HepG2 (cell line): ENCODE data around the gene JKAMP. TPM values are rescaled to one million over a fixed set of nuclear protein-coding genes. Genes with fewer than 3 reads are reported as not detected.

Source experiments
- ATAC-seq: fragments of 200-7000 bp; cut with Tn5 transposase; 3 replicates; pipeline ENCODE4 v1.9.1; 2020; ENCODE audit warnings: mild to moderate bottlenecking, moderate library complexity
- BruUV-seq: library from RNA; stranded (reverse); fragments of 400-500 nt; replicated peaks from 2 replicates; lab custom pipeline; 2021; lab: Mats Ljungman, UMichigan
- CTCF ChIA-PET: fragments of 300-600 bp; formaldehyde crosslinking; extraction: SDS; loops from one replicate; lab custom pipeline; 2021; ENCODE audit warnings: low total read pairs, inconsistent platforms, low intra/inter-chr PET ratio; lab: Yijun Ruan, JAX
- POLR2A ChIA-PET: fragments of 350-600 bp; sonication (Branson Sonifier 250); formaldehyde crosslinking; loops from one replicate; lab custom pipeline; 2020; ENCODE audit warnings: antibody characterized with exemption, inconsistent platforms; lab: Yijun Ruan, JAX
- DNase-seq: peaks from one replicate; pipeline ENCODE4 v3.0.0-alpha.2; 2015; ENCODE audit warnings: low spot score
- FAIRE-seq: peaks from 3 replicates; lab custom pipeline; 2011; peaks lifted over from hg19 to GRCh38; lab: Jason Lieb, UNC
- H2AFZ ChIP-seq: one replicate; pipeline ENCODE4 v1.6.1; 2011; ENCODE audit warnings: low read length, inconsistent platforms
- H3K27ac ChIP-seq: fragments of 300-600 bp; 3 replicates; pipeline ENCODE4 v1.8.0; 2011; ENCODE audit warnings: mixed run types, mild to moderate bottlenecking, mixed read lengths, low read length, inconsistent platforms; ENCODE audit not compliant: insufficient read depth; ENCODE audit errors: extremely low read length
- H3K27me3 ChIP-seq, 2 experiments: fragments of 200-600 bp in 1 of 2; 2 replicates in 1 of 2; 3 replicates in 1 of 2; pipeline versions ENCODE4 v1.6.0 to v1.8.0; 2011; ENCODE audit warnings: low read length in 2 of 2, mild to moderate bottlenecking in 2 of 2, moderate library complexity in 2 of 2, inconsistent platforms in 1 of 2; ENCODE audit not compliant: insufficient read depth in 2 of 2, control insufficient read depth in 1 of 2
- H3K36me3 ChIP-seq, 2 experiments: fragments of 200-600 bp in 1 of 2; replicated peaks in 1 of 2; 2 replicates in 1 of 2; 3 replicates in 1 of 2; pipeline versions ENCODE4 v1.5.1 to v1.8.0; 2011; ENCODE audit warnings: low read length in 2 of 2, inconsistent platforms in 1 of 2; ENCODE audit not compliant: insufficient read depth in 2 of 2, control insufficient read depth in 1 of 2
- H3K4me1 ChIP-seq: 2 replicates; pipeline ENCODE4 v1.5.1; 2012; ENCODE audit warnings: low read length, inconsistent platforms; ENCODE audit not compliant: insufficient read depth
- H3K4me2 ChIP-seq: 2 replicates; pipeline ENCODE4 v1.6.0; 2011; ENCODE audit warnings: low read depth, low read length, inconsistent platforms
- H3K4me3 ChIP-seq, 3 experiments: fragments of 200-600 bp in 1 of 3; sonication (generic), shearing (Covaris generic) in 1 of 3; replicated peaks in 1 of 3; 2 replicates each; pipeline ENCODE4 v1.5.1; 2011 to 2016; ENCODE audit warnings: low read length in 3 of 3, inconsistent platforms in 2 of 3, low read depth in 2 of 3, mild to moderate bottlenecking in 2 of 3, control low read depth in 1 of 3, mixed read lengths in 1 of 3; ENCODE audit not compliant: insufficient read depth in 1 of 3
- H3K79me2 ChIP-seq: one replicate; pipeline ENCODE4 v1.6.1; 2011; ENCODE audit warnings: low read length, inconsistent platforms; ENCODE audit not compliant: insufficient read depth
- H3K9ac ChIP-seq: 2 replicates; pipeline ENCODE4 v1.6.0; 2011; ENCODE audit warnings: mild to moderate bottlenecking, low read depth, low read length, inconsistent platforms; ENCODE audit not compliant: insufficient read depth
- H3K9me3 ChIP-seq: 2 replicates; pipeline ENCODE4 v1.5.1; 2012; ENCODE audit warnings: mild to moderate bottlenecking, low read length
- H4K20me1 ChIP-seq: 2 replicates; pipeline ENCODE4 v1.6.0; 2011; ENCODE audit warnings: inconsistent platforms, mild to moderate bottlenecking, low read length, moderate library complexity; ENCODE audit not compliant: insufficient read depth
- EEA1 ChIP-seq: sonication (generic); formaldehyde crosslinking; IDR thresholded peaks from 2 replicates; pipeline ENCODE4 v1.5.1; 2020; ENCODE audit warnings: mild to moderate bottlenecking, missing genetic modification reagents, borderline replicate concordance
- MTF1 ChIP-seq: sonication (generic); formaldehyde crosslinking; IDR thresholded peaks from 2 replicates; pipeline ENCODE4 v1.5.0; 2020; ENCODE audit warnings: missing genetic modification reagents
- MYNN ChIP-seq: sonication (generic); formaldehyde crosslinking; IDR thresholded peaks from 2 replicates; pipeline ENCODE4 v1.4.0; 2020; ENCODE audit warnings: mild to moderate bottlenecking, low read depth, missing genetic modification reagents
- POLR2AphosphoS2 ChIP-seq: IDR thresholded peaks from 2 replicates; pipeline ENCODE4 v1.6.1; 2011; ENCODE audit warnings: low read depth, low read length, improper control_type of control experiment
- RBAK ChIP-seq: sonication (generic); formaldehyde crosslinking; IDR thresholded peaks from 2 replicates; pipeline ENCODE4 v1.5.1; 2020; ENCODE audit warnings: mild to moderate bottlenecking, missing genetic modification reagents
- SRF ChIP-seq: IDR thresholded peaks from 2 replicates; pipeline ENCODE4 v1.6.1; 2011; ENCODE audit warnings: mild to moderate bottlenecking, low read depth, low read length, moderate library complexity
- TIGD3 ChIP-seq: sonication (generic); formaldehyde crosslinking; IDR thresholded peaks from 2 replicates; pipeline ENCODE4 v1.5.1; 2020; ENCODE audit warnings: mild to moderate bottlenecking, missing genetic modification reagents, borderline replicate concordance
- ZNF317 ChIP-seq: sonication (generic); formaldehyde crosslinking; IDR thresholded peaks from 2 replicates; pipeline ENCODE4 v1.5.0; 2020; ENCODE audit warnings: mild to moderate bottlenecking, missing genetic modification reagents
- ZNF740 ChIP-seq: sonication (generic); formaldehyde crosslinking; IDR thresholded peaks from 2 replicates; pipeline ENCODE4 v1.4.0; 2020; ENCODE audit warnings: missing genetic modification reagents
- ZNF777 ChIP-seq: sonication (generic); formaldehyde crosslinking; IDR thresholded peaks from 2 replicates; pipeline ENCODE4 v1.4.0; 2020; ENCODE audit warnings: missing genetic modification reagents
- ZZZ3 ChIP-seq: sonication (generic); formaldehyde crosslinking; IDR thresholded peaks from 2 replicates; pipeline ENCODE4 v1.4.0; 2020; ENCODE audit warnings: missing genetic modification reagents, mild to moderate bottlenecking, borderline replicate concordance
- WGBS: methylation state at CpG from one replicate; pipeline ENCODE4 v1.1.6; 2017; ENCODE audit warnings: low lambda C conversion rate; 5-methylcytosine and 5-hydroxymethylcytosine counted together
- in situ Hi-C: cut with HindIII; loops from 2 replicates; pipeline ENCODE4 v1.10.0; 2017; ENCODE audit warnings: low pct_unique_long_range_greater_than_20kb; ENCODE audit not compliant: extremely low pct_ligation_motif_present
- intact Hi-C: fragments of 100-400 bp; cut with micrococcal nuclease; formaldehyde crosslinking; loops from one replicate; pipeline ENCODE4 v1.10.0; 2022; ENCODE audit not compliant: unreplicated experiment
- polyA plus RNA-seq, 8 experiments: library from polyadenylated mRNA; depleted of rRNA in 3 of 8; stranded (reverse) in 7 of 8; unstranded in 1 of 8; fragments of >200 nt; fragmentation: Illumina TruSeq in 4 of 8; extraction: Trizol in 4 of 8; gene quantifications; 2 replicates each; pipeline versions ENCODE4 v1.2.1 to v1.2.3, GENCODE V29; 2011 to 2016; ENCODE audit warnings: low read depth in 4 of 8, missing spikeins in 1 of 8, mixed read lengths in 1 of 8; ENCODE audit not compliant: insufficient read depth in 1 of 8
- total RNA-seq, 5 experiments: library from RNA; depleted of rRNA; stranded (reverse); fragments of >200 nt; fragmentation: Illumina TruSeq; extraction: Trizol; gene quantifications; 2 replicates each; pipeline ENCODE4 v1.2.3, GENCODE V29; 2016; ENCODE audit warnings: low read depth in 1 of 5

The JKAMP gene
- total and polyA plus RNA-seq, 2 of the 13 experiments (the other 11 are each of a cell fraction or from before 2014, with no cell fraction given) = 56.4 to 135 TPM

GRCh38 chr14:59438195-59438647, 46.1 kb upstream of the JKAMP start:
- Histone ChIP-seq H3K4me2 (no peak overlapping the region), H3K27ac (no peak overlapping the region), H3K27me3 (no peaks in the 10 kb centered on the region), H3K9me3 (no peaks in the 10 kb centered on the region), H3K4me1 (no peaks in the 10 kb centered on the region), H4K20me1 (no peaks in the 10 kb centered on the region), H3K4me3 (no peak overlapping the region), H2AFZ (no peak overlapping the region), H3K36me3 (no peaks in the 10 kb centered on the region), H3K79me2 (no peaks in the 10 kb centered on the region), H3K9ac (no peak overlapping the region)
- DNase-seq = no peak
- intact Hi-C loops = no loop called here
- no peak for ATAC-seq
- POLR2A ChIA-PET = no interaction called here
- TF ChIP-seq ZNF740 (no peak), TIGD3 (CRISPR knock-in tag) (no peak), MTF1 (CRISPR knock-in tag) (no peak), POLR2AphosphoS2 (no peak), EEA1 (CRISPR knock-in tag) (no peak), ZNF777 (CRISPR knock-in tag) (no peak), RBAK (CRISPR knock-in tag) (no peak), ZNF317 (CRISPR knock-in tag) (no peak), SRF (no peak), MYNN (no peak), ZZZ3 (CRISPR knock-in tag) (no peak)
- 100% methylated on average over 1 of the region's 1 CpG for WGBS
- in situ Hi-C loops = no loop called here
- CTCF ChIA-PET = no interaction called here
- no TSS peak for BruUV-seq
- no peak for FAIRE-seq
